PC-3 (cell line): ENCODE results near the gene COQ10A.

ENCODE experiments used
- CTCF ChIP-seq: fragments of 300-600 bp; sonication (generic); conservative IDR thresholded peaks from 2 replicates; pipeline ENCODE4 v1.5.1; 2017; ENCODE audit warnings: antibody characterized with exemption, low read depth, mild to moderate bottlenecking, low read length
- EZH2 ChIP-seq: fragments of 300-600 bp; sonication (generic); IDR thresholded peaks from one replicate; pipeline ENCODE4 v1.6.1; 2017; ENCODE audit warnings: antibody characterized with exemption, mild to moderate bottlenecking, low read length; ENCODE audit not compliant: unreplicated experiment
- EZH2phosphoT487 ChIP-seq: fragments of 300-600 bp; sonication (generic); IDR thresholded peaks from 2 replicates; pipeline ENCODE4 v1.6.1; 2018; ENCODE audit warnings: mild to moderate bottlenecking, antibody characterized with exemption, low read length, borderline replicate concordance

GRCh38 chr12:56219840-56220239, 46.9 kb upstream of the COQ10A start:
- TF ChIP-seq CTCF (no peak), EZH2 (no peak), EZH2phosphoT487 (no peak)
